Measurements from ENCODE around the gene BCL2L15. TPM values are rescaled to one million over a fixed set of nuclear protein-coding genes. Genes with fewer than 3 reads are reported as not detected.

BCL2L15 gene
- total RNA-seq (2021; fragmentation: NEBNext Ultra II Directional; extraction: Animal tissue kit (Norgen Biotek cat#: 25700)), result 0.11 and 0.32 TPM in 2 replicates
- 0.22 and 0.36 TPM in 2 replicates for polyA plus RNA-seq (2011; rRNA removed)
- 0.05 TPM for polyA plus RNA-seq (2011; cell fraction: cytosol; rRNA removed)
- 0.06 TPM for polyA plus RNA-seq (2011; cell fraction: nucleus; rRNA removed)
- polyA plus RNA-seq (2012, experiment 1 of 2), result 0.05 to 1.4 TPM in 2 of 4 replicates, not detected in the others
- polyA plus RNA-seq (2012, experiment 2 of 2), result not detected
- polyA plus RNA-seq (2013, experiment 1 of 2), result 0.26 TPM
- 1.2 TPM for polyA plus RNA-seq (2013, experiment 2 of 2)
- 0.16 TPM in 1 of 2 replicates, not detected in the other for polyA minus RNA-seq (2011; rRNA and poly(A)+ RNA removed)
- not detected for polyA minus RNA-seq (2011; cell fraction: cytosol; rRNA and poly(A)+ RNA removed)
- 0.30 TPM for polyA minus RNA-seq (2011; cell fraction: nucleus; rRNA and poly(A)+ RNA removed)
- long read RNA-seq, experiment 1, result 0 reads
- long read RNA-seq, experiment 2, result 0 reads

GRCh38 chr1:113887402-113888175 is at the start of gene BCL2L15:
TSS of gene BCL2L15 (minus strand) at chr1:113887581. CDS start at chr1:113887375, 206 bp downstream.
- Histone ChIP-seq H2BK20ac (ENCODE audit: low read length) (no peak within 1 kb of the TSS), H3K9me3 (ENCODE audit: insufficient read depth in 2 of 2, low read depth in 1 of 2, low read length in 1 of 2) (no peaks in the 10 kb centered on the region), H4K5ac (ENCODE audit: insufficient read length, low read depth, low read length) (no peak within 1 kb of the TSS), H2AFZ (ENCODE audit: low read length) (no peak within 1 kb of the TSS), H3K27me3 (replicated peaks in 1 of 4; ENCODE audit: control insufficient read depth in 3 of 4, extremely low read depth in 1 of 4, insufficient read depth in 3 of 4, low read length in 3 of 4) (no peaks in the 10 kb centered on the region), H3K23ac (ENCODE audit: insufficient read length) (no peak within 1 kb of the TSS), H3K4me2 (ENCODE audit: insufficient read depth in 1 of 2, low read depth in 2 of 2, low read length in 2 of 2) (no peak within 1 kb of the TSS), H3K14ac (ENCODE audit: insufficient read length) (no peak within 1 kb of the TSS), H3K4me3 (ENCODE audit: extremely low read depth in 1 of 4, insufficient read depth in 2 of 4, low read depth in 3 of 4, low read length in 4 of 4) (no peak within 1 kb of the TSS), H4K20me1 (replicated peaks in 1 of 2; ENCODE audit: control insufficient read depth in 1 of 2, insufficient read depth in 2 of 2, low read length in 2 of 2) (no peaks in the 10 kb centered on the region), H2AK5ac (ENCODE audit: low read depth, low read length) (no peak within 1 kb of the TSS), H2BK120ac (replicated peaks; ENCODE audit: low read depth, low read length) (no peak within 1 kb of the TSS), H3K18ac (ENCODE audit: extremely low read depth, low read length) (no peak within 1 kb of the TSS), H2BK15ac (ENCODE audit: low read length) (no peak within 1 kb of the TSS), H3K4ac (replicated peaks; ENCODE audit: insufficient read length, low read depth, low read length) (no peak within 1 kb of the TSS), H4K8ac (ENCODE audit: extremely low read depth, insufficient read depth, low read length) (no peak within 1 kb of the TSS), H2BK12ac (ENCODE audit: low read depth, low read length) (no peak within 1 kb of the TSS), H3K4me1 (replicated peaks in 1 of 4; ENCODE audit: control insufficient read depth in 3 of 4, insufficient read depth in 4 of 4, low read length in 3 of 4) (no peaks in the 10 kb centered on the region), H3K56ac (replicated peaks; ENCODE audit: insufficient read length, low read depth, low read length) (no peak within 1 kb of the TSS), H2BK5ac (ENCODE audit: low read depth, low read length) (no peak within 1 kb of the TSS), H3K27ac (ENCODE audit: low read depth, low read length) (no peak within 1 kb of the TSS), H3K79me2 (ENCODE audit: control insufficient read depth in 1 of 2, insufficient read depth in 2 of 2, low read length in 2 of 2) (no peaks in the 10 kb centered on the region), H3K36me3 (ENCODE audit: control insufficient read depth in 2 of 4, insufficient read depth in 4 of 4, low read length in 3 of 4) (no peaks in the 10 kb centered on the region), H3K79me1 (ENCODE audit: low read depth, low read length) (no peaks in the 10 kb centered on the region), H3K23me2 (ENCODE audit: low read depth, low read length) (no peaks in the 10 kb centered on the region), H4K91ac (replicated peaks; ENCODE audit: insufficient read length, low read length) (no peak within 1 kb of the TSS), H3K9ac (replicated peaks in 1 of 4; ENCODE audit: extremely low read depth in 1 of 4, low read depth in 3 of 4, low read length in 3 of 4) (no peak within 1 kb of the TSS)
- CTCF ChIA-PET (ENCODE audit: partially characterized antibody), result interaction anchor here (1.4 kb wide), 2 partner anchors 9 to 52 kb away, joined by 3 to 4 read pairs; no protein-coding TSS in a partner anchor
- TF ChIP-seq POLR2A (IDR thresholded peaks at IDR 0.05; ENCODE audit: control extremely low read depth in 1 of 2, low read depth in 2 of 2, low read length in 2 of 2) (no peak), FOSL1 (IDR thresholded peaks at IDR 0.05; ENCODE audit: insufficient read depth, low read depth, low read length) (no peak), KDM4A (IDR thresholded peaks at IDR 0.05; ENCODE audit: low read depth, low read length, severe bottlenecking) (no peak), RBBP5 (IDR thresholded peaks at IDR 0.05; ENCODE audit: borderline replicate concordance, low read depth, low read length) (no peak), GTF2F1 (IDR thresholded peaks at IDR 0.05; ENCODE audit: borderline replicate concordance, low read depth, low read length) (no peak), TEAD4 (IDR thresholded peaks at IDR 0.05; ENCODE audit: low read depth, low read length) (no peak), SAP30 (IDR thresholded peaks at IDR 0.05; ENCODE audit: insufficient read depth, insufficient replicate concordance, low read length) (no peak), SUZ12 (IDR thresholded peaks at IDR 0.05; ENCODE audit: low read length) (no peak), JUN (IDR thresholded peaks at IDR 0.05; ENCODE audit: low read depth, low read length) (no peak), YY1 (IDR thresholded peaks at IDR 0.05; ENCODE audit: low read depth, low read length) (no peak)
- FAIRE-seq (no peak), DNase-seq (ENCODE audit: low read depth in 1 of 2, low spot score in 2 of 2) (no peak)
- 76% methylated on average over 6 of the region's 6 CpGs; no CpG with 5 or more reads in 1 of the 2 experiments for WGBS, 2 experiments (ENCODE audit: extremely low coverage in 1 of 2, insufficient coverage in 1 of 2, insufficient read length in 1 of 2, insufficient replicate concordance in 2 of 2, low coverage in 1 of 2, low lambda C conversion rate in 2 of 2, missing lambda C conversion rate in 1 of 2)
- POLR2A ChIA-PET (ENCODE audit: partially characterized antibody), result no interaction called here
